Sigmoid colon (tissue), 4 donors: Measurements from ENCODE around the gene PRKG1.

Source experiments
- EP300 ChIP-seq, 4 donors: sonication (generic); formaldehyde crosslinking; IDR thresholded peaks; one replicate each; pipeline ENCODE4 v1.6.1; 2017; ENCODE audit warnings: antibody characterized with exemption in 4 of 4
- POLR2A ChIP-seq, 2 donors: fragments of 450-650 bp; IDR thresholded peaks; one replicate each; pipeline ENCODE4 v1.6.1; 2016; ENCODE audit warnings: antibody characterized with exemption in 2 of 2, mild to moderate bottlenecking in 2 of 2, moderate library complexity in 2 of 2
- POLR2AphosphoS5 ChIP-seq, 4 donors: sonication (generic); formaldehyde crosslinking; IDR thresholded peaks; one replicate each; pipeline ENCODE4 v1.6.1; 2017; ENCODE audit warnings: antibody characterized with exemption in 4 of 4
- TF ChIP-seq, protein P1 (sequence below), 4 experiments: fragments of 450-650 bp in 3 of 4; fragments of 200-600 bp in 1 of 4; IDR thresholded peaks; one replicate each; pipeline ENCODE4 v1.5.1; 2016 to 2019; ENCODE audit warnings: antibody characterized with exemption in 4 of 4, mild to moderate bottlenecking in 3 of 4, moderate library complexity in 2 of 4

DNA sequence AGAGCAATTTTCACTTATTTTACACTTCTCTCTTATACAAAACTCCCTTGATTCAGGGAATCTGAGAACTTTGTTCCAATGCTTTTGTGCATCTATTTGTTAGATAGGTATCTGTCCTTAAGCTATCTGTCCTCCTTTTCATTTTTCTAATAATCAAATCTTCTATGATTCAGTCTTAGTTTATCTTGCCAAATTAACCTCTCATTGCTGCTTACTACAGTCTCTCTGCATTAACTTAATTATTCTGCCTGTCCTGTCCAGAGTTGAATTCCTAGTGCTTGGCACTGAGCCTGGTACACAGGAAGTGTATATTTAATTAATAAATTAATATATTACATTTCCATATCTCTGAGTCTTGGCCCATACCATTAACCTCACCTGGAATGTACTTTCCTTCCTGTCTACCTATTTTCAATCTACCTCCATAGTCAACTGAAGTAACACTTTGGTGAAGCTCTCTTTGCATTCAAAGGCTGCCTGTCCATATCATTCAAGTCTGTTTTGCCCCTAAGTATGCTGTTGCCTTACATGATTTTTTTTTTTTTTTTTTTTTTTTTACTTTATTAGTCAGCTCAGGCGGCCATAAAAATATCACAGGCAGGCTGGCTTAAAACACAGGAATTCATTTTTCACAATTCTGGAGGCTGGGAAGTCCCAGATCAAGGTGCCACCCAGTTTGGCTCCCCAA, 691.1 kb downstream of the PRKG1 start:
- TF ChIP-seq, protein P1, sequence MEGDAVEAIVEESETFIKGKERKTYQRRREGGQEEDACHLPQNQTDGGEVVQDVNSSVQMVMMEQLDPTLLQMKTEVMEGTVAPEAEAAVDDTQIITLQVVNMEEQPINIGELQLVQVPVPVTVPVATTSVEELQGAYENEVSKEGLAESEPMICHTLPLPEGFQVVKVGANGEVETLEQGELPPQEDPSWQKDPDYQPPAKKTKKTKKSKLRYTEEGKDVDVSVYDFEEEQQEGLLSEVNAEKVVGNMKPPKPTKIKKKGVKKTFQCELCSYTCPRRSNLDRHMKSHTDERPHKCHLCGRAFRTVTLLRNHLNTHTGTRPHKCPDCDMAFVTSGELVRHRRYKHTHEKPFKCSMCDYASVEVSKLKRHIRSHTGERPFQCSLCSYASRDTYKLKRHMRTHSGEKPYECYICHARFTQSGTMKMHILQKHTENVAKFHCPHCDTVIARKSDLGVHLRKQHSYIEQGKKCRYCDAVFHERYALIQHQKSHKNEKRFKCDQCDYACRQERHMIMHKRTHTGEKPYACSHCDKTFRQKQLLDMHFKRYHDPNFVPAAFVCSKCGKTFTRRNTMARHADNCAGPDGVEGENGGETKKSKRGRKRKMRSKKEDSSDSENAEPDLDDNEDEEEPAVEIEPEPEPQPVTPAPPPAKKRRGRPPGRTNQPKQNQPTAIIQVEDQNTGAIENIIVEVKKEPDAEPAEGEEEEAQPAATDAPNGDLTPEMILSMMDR (IDR thresholded peaks at IDR 0.05): no peak
- TF ChIP-seq POLR2AphosphoS5 (IDR thresholded peaks at IDR 0.05) (no peak), POLR2A (IDR thresholded peaks at IDR 0.05) (no peak), EP300 (IDR thresholded peaks at IDR 0.05) (no peak)
